H9 (cell line): ENCODE measurements around the gene ZNF678. TPM values are rescaled to one million over a fixed set of nuclear protein-coding genes. Genes with fewer than 3 reads are reported as not detected.

Experiments
- DNase-seq: peaks from one replicate; pipeline ENCODE4 v3.0.0-alpha.2; 2017
- H2AFZ ChIP-seq: one replicate; pipeline ENCODE4 v1.6.1; 2013; ENCODE audit warnings: mild to moderate bottlenecking, low read length, control low read depth, moderate library complexity
- H2AK5ac ChIP-seq: 2 replicates; pipeline ENCODE4 v1.6.1; 2013; ENCODE audit warnings: low read length, control low read depth, mixed read lengths; ENCODE audit not compliant: insufficient read length
- H2BK120ac ChIP-seq: one replicate; pipeline ENCODE4 v1.6.1; 2013; ENCODE audit warnings: low read depth, mild to moderate bottlenecking, low read length, control low read depth, inconsistent platforms; ENCODE audit not compliant: poor library complexity, severe bottlenecking
- H2BK12ac ChIP-seq: 2 replicates; pipeline ENCODE4 v1.6.1; 2013; ENCODE audit warnings: low read length, control low read depth, mixed read lengths, low read depth; ENCODE audit not compliant: insufficient read length
- H2BK15ac ChIP-seq: 2 replicates; pipeline ENCODE4 v1.6.1; 2013; ENCODE audit warnings: low read depth, low read length, control low read depth
- H2BK20ac ChIP-seq: one replicate; pipeline ENCODE4 v1.6.1; 2013; ENCODE audit warnings: low read depth, mild to moderate bottlenecking, low read length, control low read depth, inconsistent platforms; ENCODE audit not compliant: poor library complexity, severe bottlenecking
- H2BK5ac ChIP-seq: 2 replicates; pipeline ENCODE4 v1.6.1; 2013; ENCODE audit warnings: low read length, control low read depth, mixed read lengths; ENCODE audit not compliant: insufficient read length
- H3K14ac ChIP-seq: 2 replicates; pipeline ENCODE4 v1.6.1; 2013; ENCODE audit warnings: low read length, control low read depth; ENCODE audit not compliant: insufficient read depth
- H3K18ac ChIP-seq: 2 replicates; pipeline ENCODE4 v1.6.1; 2013; ENCODE audit warnings: low read depth, mild to moderate bottlenecking, mixed read lengths, low read length, control low read depth; ENCODE audit not compliant: insufficient read length
- H3K23ac ChIP-seq: 2 replicates; pipeline ENCODE4 v1.6.1; 2013; ENCODE audit warnings: low read length, control low read depth, mixed read lengths, low read depth; ENCODE audit not compliant: insufficient read length
- H3K23me2 ChIP-seq: 2 replicates; pipeline ENCODE4 v1.6.1; 2013; ENCODE audit warnings: low read depth, mild to moderate bottlenecking, mixed read lengths, low read length, control low read depth; ENCODE audit not compliant: insufficient read length, poor library complexity, severe bottlenecking
- H3K27ac ChIP-seq: 2 replicates; pipeline ENCODE4 v1.5.1; 2013; ENCODE audit warnings: low read length, control low read depth, mixed read lengths, low read depth; ENCODE audit not compliant: insufficient read length
- H3K27me3 ChIP-seq: 2 replicates; pipeline ENCODE4 v1.6.1; 2013; ENCODE audit warnings: low read length, control low read depth, inconsistent platforms; ENCODE audit not compliant: insufficient read depth
- H3K4ac ChIP-seq: 2 replicates; pipeline ENCODE4 v1.6.1; 2013; ENCODE audit warnings: low read depth, mild to moderate bottlenecking, control low read depth, inconsistent platforms, low read length, moderate library complexity
- H3K4me1 ChIP-seq: 2 replicates; pipeline ENCODE4 v1.6.1; 2013; ENCODE audit warnings: low read length, control low read depth, inconsistent platforms; ENCODE audit not compliant: insufficient read depth
- H3K4me2 ChIP-seq: 2 replicates; pipeline ENCODE4 v1.6.1; 2013; ENCODE audit warnings: low read length, control low read depth, mixed read lengths; ENCODE audit not compliant: insufficient read length, insufficient read depth
- H3K56ac ChIP-seq: 2 replicates; pipeline ENCODE4 v1.6.1; 2013; ENCODE audit warnings: low read depth, mild to moderate bottlenecking, mixed read lengths, low read length, control low read depth; ENCODE audit not compliant: insufficient read length
- H3K79me1 ChIP-seq: 2 replicates; pipeline ENCODE4 v1.6.1; 2013; ENCODE audit warnings: low read depth, mild to moderate bottlenecking, moderate library complexity, low read length, control low read depth, inconsistent platforms; ENCODE audit not compliant: insufficient read depth, poor library complexity, severe bottlenecking
- H3K79me2 ChIP-seq: 2 replicates; pipeline ENCODE4 v1.6.1; 2013; ENCODE audit warnings: low read length, control low read depth, inconsistent platforms; ENCODE audit not compliant: insufficient read depth
- H3K9ac ChIP-seq: 2 replicates; pipeline ENCODE4 v1.6.1; 2013; ENCODE audit warnings: low read length, control low read depth, mixed read lengths; ENCODE audit not compliant: insufficient read length; ENCODE audit errors: extremely low read depth
- H3K9me3 ChIP-seq: one replicate; pipeline ENCODE4 v1.6.1; 2013; ENCODE audit warnings: low read depth, low read length, inconsistent platforms; ENCODE audit not compliant: control insufficient read depth
- H3T11ph ChIP-seq: one replicate; pipeline ENCODE4 v1.6.1; 2013; ENCODE audit warnings: mild to moderate bottlenecking, low read length, control low read depth, inconsistent platforms
- H4K20me1 ChIP-seq: one replicate; pipeline ENCODE4 v1.6.1; 2013; ENCODE audit not compliant: control insufficient read depth, insufficient read length, insufficient read depth
- H4K5ac ChIP-seq: 2 replicates; pipeline ENCODE4 v1.6.1; 2013; ENCODE audit warnings: low read depth, mild to moderate bottlenecking, mixed read lengths, low read length, control low read depth; ENCODE audit not compliant: insufficient read length
- H4K8ac ChIP-seq: replicated peaks from 2 replicates; pipeline ENCODE4 v1.6.1; 2013; ENCODE audit warnings: low read length, control low read depth, mixed read lengths, low read depth; ENCODE audit not compliant: insufficient read length
- H4K91ac ChIP-seq: 2 replicates; pipeline ENCODE4 v1.6.1; 2013; ENCODE audit warnings: low read depth, mild to moderate bottlenecking, moderate library complexity, mixed read lengths, low read length, control low read depth; ENCODE audit not compliant: insufficient read length
- H3K27ac Mint-ChIP-seq, 3 experiments: 2 replicates in 2 of 3; 3 replicates in 1 of 3; pipeline ENCODE4 v1.8.0; 2020 to 2021; ENCODE audit warnings: mixed read lengths in 3 of 3, mild to moderate bottlenecking in 1 of 3, moderate library complexity in 1 of 3
- H3K27me3 Mint-ChIP-seq: 2 replicates; pipeline ENCODE4 v1.8.0; 2021; ENCODE audit warnings: low read depth, mild to moderate bottlenecking, moderate library complexity, mixed read lengths
- H3K36me3 Mint-ChIP-seq, 3 experiments: 2 replicates in 2 of 3; 3 replicates in 1 of 3; pipeline ENCODE4 v1.8.0; 2020 to 2021; ENCODE audit warnings: low read depth in 3 of 3, mixed read lengths in 3 of 3; ENCODE audit not compliant: insufficient read depth in 1 of 3
- H3K4me1 Mint-ChIP-seq, 2 experiments: 2 replicates each; pipeline ENCODE4 v1.8.0; 2020; ENCODE audit warnings: mixed read lengths in 2 of 2
- H3K4me3 Mint-ChIP-seq, 2 experiments: 2 replicates in 1 of 2; 3 replicates in 1 of 2; pipeline ENCODE4 v1.8.0; 2020 to 2021; ENCODE audit warnings: mild to moderate bottlenecking in 2 of 2, mixed read lengths in 2 of 2, moderate library complexity in 1 of 2
- H3K9me3 Mint-ChIP-seq, 2 experiments: 2 replicates in 1 of 2; 3 replicates in 1 of 2; pipeline ENCODE4 v1.8.0; 2020; ENCODE audit warnings: mild to moderate bottlenecking in 2 of 2, mixed read lengths in 2 of 2, moderate library complexity in 1 of 2
- CTCF ChIP-seq: fragments of 200-600 bp; sonication (generic); conservative IDR thresholded peaks from 3 replicates; pipeline ENCODE4 v1.8.0; 2021; ENCODE audit warnings: antibody characterized with exemption, mild to moderate bottlenecking
- WGBS: extraction: QIAGEN DNeasy Blood & Tissue Kit; methylation state at CpG from one replicate; pipeline ENCODE4 v1.1.7; 2013; ENCODE audit warnings: missing lambda C conversion rate, low lambda C conversion rate, mixed read lengths; ENCODE audit not compliant: insufficient read length; ENCODE audit errors: extremely low coverage; 5-methylcytosine and 5-hydroxymethylcytosine counted together
- total RNA-seq: library from RNA; stranded (reverse); gene quantifications from 2 replicates; pipeline ENCODE4 v1.2.1, GENCODE V29; 2021

The ZNF678 gene
- total RNA-seq, 1 experiment from 2014 or later, result 25.3 TPM

- Histone ChIP-seq H3K79me1 (peaks cover 4% of the 10 kb centered on the region), H2AFZ (no peak overlapping the region), H3K9me3 (no peaks in the 10 kb centered on the region), H3K23me2 (peaks cover 5% of the 10 kb centered on the region), H3K27ac (no peak overlapping the region), H2BK15ac (no peak overlapping the region), H3K4ac (no peak overlapping the region), H3K27me3 (no peaks in the 10 kb centered on the region), H3K4me1 (no peaks in the 10 kb centered on the region), H3K56ac (no peak overlapping the region), H3K23ac (no peak overlapping the region), H2BK20ac (no peak overlapping the region), H4K91ac (no peak overlapping the region), H2BK5ac (no peak overlapping the region), H4K5ac (no peak overlapping the region), H3K14ac (no peak overlapping the region), H2BK12ac (no peak overlapping the region), H3K79me2 (peaks cover 4% of the 10 kb centered on the region; the same call in 1 of the 2 replicates), H4K8ac (no peak overlapping the region), H2BK120ac (no peak overlapping the region), H2AK5ac (no peak overlapping the region), H4K20me1 (no peaks in the 10 kb centered on the region), H3K9ac (no peak overlapping the region), H3K4me2 (no peak overlapping the region), H3T11ph (no peak overlapping the region), H3K18ac (no peak overlapping the region)
- WGBS, result no CpG with 5 or more reads among the region's 43 CpGs
- peaks cover 13% of the 10 kb centered on the region for H3K27me3 Mint-ChIP-seq
- peaks cover 3 to 16% of the 10 kb centered on the region in 2 experiments; a peak in 3 of 4 replicates for H3K4me1 Mint-ChIP-seq
- DNase-seq, result no peak
- H3K9me3 Mint-ChIP-seq, result peaks cover 8 to 10% of the 10 kb centered on the region in 2 experiments; a peak in 4 of 5 replicates
- no peak for TF ChIP-seq CTCF
- H3K4me3 Mint-ChIP-seq, result no peak overlapping the region
- peaks cover 3 to 11% (median 10%) of the 10 kb centered on the region in 3 experiments; a peak in 6 of 7 replicates for H3K36me3 Mint-ChIP-seq
- no peak overlapping the region for H3K27ac Mint-ChIP-seq
These were observed 2.0 kb upstream of the ZNF678 start for GRCh38 chr1:227561241-227561907.
